Lower lobe of right lung (tissue), 2 donors: ENCODE data around the gene SKAP1. TPM values are rescaled to one million over a fixed set of nuclear protein-coding genes. Genes with fewer than 3 reads are reported as not detected.

ENCODE experiments used
- ATAC-seq, 2 donors: fragments of 200-7000 bp; cut with Tn5 transposase; one replicate each; pipeline ENCODE4 v1.9.1; 2020 to 2022; ENCODE audit warnings: mild to moderate bottlenecking in 2 of 2, moderate library complexity in 2 of 2
- DNase-seq: peaks from one replicate; pipeline ENCODE4 v3.0.0-alpha.2; 2020
- H3K27ac ChIP-seq: fragments of 200-600 bp; one replicate; pipeline ENCODE4 v1.8.0; 2022
- H3K27me3 ChIP-seq: fragments of 200-600 bp; one replicate; pipeline ENCODE4 v1.8.0; 2022; ENCODE audit warnings: low read depth
- H3K36me3 ChIP-seq: fragments of 200-600 bp; one replicate; pipeline ENCODE4 v1.8.0; 2022; ENCODE audit warnings: mild to moderate bottlenecking
- H3K4me1 ChIP-seq: fragments of 200-600 bp; one replicate; pipeline ENCODE4 v1.8.0; 2022
- H3K4me3 ChIP-seq: fragments of 200-600 bp; one replicate; pipeline ENCODE4 v1.8.0; 2022; ENCODE audit warnings: mild to moderate bottlenecking
- H3K9me3 ChIP-seq: fragments of 200-600 bp; one replicate; pipeline ENCODE4 v1.8.0; 2022
- intact Hi-C: fragments of 100-400 bp; cut with DNase I; formaldehyde crosslinking; loops from one replicate; pipeline ENCODE4 v1.11.0; 2022
- total RNA-seq: library from RNA; stranded (reverse); fragmentation: NEBNext Ultra II Directional; extraction: Animal tissue kit (Norgen Biotek cat#: 25700); gene quantifications from one replicate; pipeline ENCODE4 v1.2.1, GENCODE V29; 2021
- TF ChIP-seq, protein P1 (sequence below): fragments of 200-600 bp; IDR thresholded peaks from one replicate; pipeline ENCODE4 v1.8.0; 2022; ENCODE audit warnings: antibody characterized with exemption, mild to moderate bottlenecking
- donor health status: DM: no; HTN: yes; CAD: no; lungs with severe emphysema.

Gene SKAP1
- total RNA-seq, 1 donor from 2014 or later = 6.4 TPM

DNA sequence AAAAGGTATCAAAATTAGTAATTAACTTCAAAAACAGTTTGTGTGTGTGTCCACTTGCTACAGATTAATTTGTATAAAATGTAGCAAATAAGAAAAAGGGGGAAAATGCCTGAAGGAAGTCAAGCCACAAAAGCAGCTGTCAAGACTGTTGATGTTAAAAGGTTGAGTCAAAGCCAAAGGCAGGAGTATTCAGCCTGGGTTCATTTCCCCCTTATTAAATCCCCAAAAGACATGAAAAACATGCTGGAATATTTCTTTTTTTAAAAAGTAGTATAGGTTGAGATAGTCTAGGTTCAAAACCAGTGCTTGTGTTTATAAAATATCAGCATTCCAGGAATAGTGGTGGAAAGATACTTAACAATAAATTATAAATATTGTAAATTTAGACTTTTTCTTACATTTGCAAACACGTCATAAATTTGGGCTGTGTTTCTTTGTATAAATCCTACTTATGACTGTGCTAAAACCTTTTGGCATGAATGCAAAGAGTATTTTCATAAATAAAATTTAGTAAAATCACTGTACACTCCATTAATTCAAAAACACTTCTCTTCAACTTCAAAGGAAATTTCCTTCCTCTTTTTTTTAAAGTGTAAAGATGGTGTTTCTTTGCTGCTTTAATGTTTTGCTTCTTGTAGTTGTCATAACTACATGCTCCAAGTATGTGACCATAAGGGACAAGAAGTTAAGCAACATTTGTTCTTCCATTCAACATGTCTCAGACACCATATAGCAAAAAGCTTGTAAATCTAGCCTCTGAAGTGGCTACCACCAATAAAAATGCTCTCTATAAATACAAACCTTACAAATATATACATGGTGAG, 72.0 kb downstream of the SKAP1 start:
- DNase-seq (no peak), ATAC-seq (no peak)
- Histone ChIP-seq H3K4me1 (no peaks in the 10 kb centered on the region), H3K4me3 (no peak overlapping the region), H3K27ac (no peak overlapping the region), H3K36me3 (no peaks in the 10 kb centered on the region), H3K27me3 (peaks cover 20% of the 10 kb centered on the region), H3K9me3 (no peaks in the 10 kb centered on the region)
- TF ChIP-seq, protein P1, sequence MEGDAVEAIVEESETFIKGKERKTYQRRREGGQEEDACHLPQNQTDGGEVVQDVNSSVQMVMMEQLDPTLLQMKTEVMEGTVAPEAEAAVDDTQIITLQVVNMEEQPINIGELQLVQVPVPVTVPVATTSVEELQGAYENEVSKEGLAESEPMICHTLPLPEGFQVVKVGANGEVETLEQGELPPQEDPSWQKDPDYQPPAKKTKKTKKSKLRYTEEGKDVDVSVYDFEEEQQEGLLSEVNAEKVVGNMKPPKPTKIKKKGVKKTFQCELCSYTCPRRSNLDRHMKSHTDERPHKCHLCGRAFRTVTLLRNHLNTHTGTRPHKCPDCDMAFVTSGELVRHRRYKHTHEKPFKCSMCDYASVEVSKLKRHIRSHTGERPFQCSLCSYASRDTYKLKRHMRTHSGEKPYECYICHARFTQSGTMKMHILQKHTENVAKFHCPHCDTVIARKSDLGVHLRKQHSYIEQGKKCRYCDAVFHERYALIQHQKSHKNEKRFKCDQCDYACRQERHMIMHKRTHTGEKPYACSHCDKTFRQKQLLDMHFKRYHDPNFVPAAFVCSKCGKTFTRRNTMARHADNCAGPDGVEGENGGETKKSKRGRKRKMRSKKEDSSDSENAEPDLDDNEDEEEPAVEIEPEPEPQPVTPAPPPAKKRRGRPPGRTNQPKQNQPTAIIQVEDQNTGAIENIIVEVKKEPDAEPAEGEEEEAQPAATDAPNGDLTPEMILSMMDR = no peak
- intact Hi-C loops = no loop called here

GRCh38 chr17:48356866-48357265, 73.1 kb downstream of the SKAP1 start:
- H3K36me3 ChIP-seq = no peaks in the 10 kb centered on the region
- intact Hi-C loops = no loop called here
- DNase-seq (no peak), ATAC-seq (no peak)
- H3K4me3 ChIP-seq = no peak overlapping the region
- TF ChIP-seq, protein P1 = no peak
- no peak overlapping the region for H3K27ac ChIP-seq
- H3K27me3 ChIP-seq = peaks cover 20% of the 10 kb centered on the region
- H3K4me1 ChIP-seq = no peaks in the 10 kb centered on the region
- no peaks in the 10 kb centered on the region for H3K9me3 ChIP-seq

GRCh38 chr17:48352630-48353029, 77.4 kb downstream of the SKAP1 start:
- no peak overlapping the region for H3K4me3 ChIP-seq
- ATAC-seq (no peak), DNase-seq (no peak)
- H3K27me3 ChIP-seq = peaks cover 12% of the 10 kb centered on the region
- TF ChIP-seq, protein P1 = no peak
- intact Hi-C loops = no loop called here
- H3K9me3 ChIP-seq = no peaks in the 10 kb centered on the region
- H3K4me1 ChIP-seq = no peaks in the 10 kb centered on the region
- no peaks in the 10 kb centered on the region for H3K36me3 ChIP-seq
- H3K27ac ChIP-seq = no peak overlapping the region

DNA sequence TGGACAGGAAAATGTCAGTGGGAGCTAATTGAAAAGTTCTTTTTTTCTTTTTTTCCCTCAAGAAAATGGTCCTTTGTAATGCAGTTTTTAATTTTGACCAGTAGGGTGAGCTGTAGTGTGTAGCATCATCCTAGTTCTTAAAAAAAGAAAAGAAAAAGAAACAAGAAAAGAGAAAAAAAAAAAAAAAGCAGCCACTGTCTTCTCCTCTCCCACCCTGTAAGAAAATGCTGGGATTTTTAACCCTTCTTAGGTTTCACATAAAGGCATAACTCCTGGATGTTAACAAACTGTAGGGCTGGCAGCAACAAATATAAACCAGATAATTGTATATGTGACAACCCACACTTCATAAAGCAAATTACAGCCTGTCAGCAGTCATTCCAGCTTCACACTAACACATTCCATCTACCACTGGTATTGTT, 78.1 kb downstream of the SKAP1 start:
- Histone ChIP-seq H3K4me3 (no peak overlapping the region), H3K27ac (no peak overlapping the region), H3K36me3 (no peaks in the 10 kb centered on the region), H3K4me1 (no peaks in the 10 kb centered on the region), H3K27me3 (peaks cover 5% of the 10 kb centered on the region), H3K9me3 (no peaks in the 10 kb centered on the region)
- DNase-seq = no peak
- no peak for ATAC-seq
- TF ChIP-seq, protein P1 = peak; percentile 64
- intact Hi-C loops = no loop called here

- peaks cover 10% of the 10 kb centered on the region for H3K27me3 ChIP-seq
- ATAC-seq (no peak), DNase-seq (no peak)
- TF ChIP-seq, protein P1 = no peak
- H3K9me3 ChIP-seq = no peaks in the 10 kb centered on the region
- intact Hi-C loops = no loop called here
- no peaks in the 10 kb centered on the region for H3K4me1 ChIP-seq
- H3K27ac ChIP-seq = no peak overlapping the region
- no peak overlapping the region for H3K4me3 ChIP-seq
- no peaks in the 10 kb centered on the region for H3K36me3 ChIP-seq
These were observed 81.7 kb downstream of the SKAP1 start for GRCh38 chr17:48348352-48348751.
